Skeletal muscle tissue (tissue), 4 donors: Measurements from ENCODE around the gene C17orf75. TPM values are rescaled to one million over a fixed set of nuclear protein-coding genes. Genes with fewer than 3 reads are reported as not detected.

Source experiments
- H3K27ac ChIP-seq: one replicate; pipeline ENCODE4 v1.7.0; 2013; ENCODE audit warnings: mild to moderate bottlenecking, low read depth, low read length, inconsistent platforms
- H3K27me3 ChIP-seq, 3 donors: one replicate each; pipeline ENCODE4 v1.7.0; 2013; ENCODE audit warnings: low read length in 3 of 3; ENCODE audit not compliant: control insufficient read depth in 3 of 3, insufficient read depth in 3 of 3
- H3K36me3 ChIP-seq, 3 donors: one replicate each; pipeline ENCODE4 v1.7.0; 2013; ENCODE audit warnings: low read length in 3 of 3; ENCODE audit not compliant: control insufficient read depth in 3 of 3, insufficient read depth in 3 of 3
- H3K4me1 ChIP-seq, 3 donors: one replicate each; pipeline ENCODE4 v1.7.0; 2013; ENCODE audit warnings: low read length in 3 of 3, mild to moderate bottlenecking in 3 of 3; ENCODE audit not compliant: control insufficient read depth in 3 of 3, insufficient read depth in 3 of 3
- H3K4me3 ChIP-seq, 3 donors: one replicate each; pipeline ENCODE4 v1.7.0; 2013; ENCODE audit warnings: low read length in 3 of 3
- H3K9ac ChIP-seq, 3 donors: one replicate each; pipeline ENCODE4 v1.7.0; 2013; ENCODE audit warnings: low read length in 3 of 3, mild to moderate bottlenecking in 3 of 3, moderate library complexity in 2 of 3, low read depth in 1 of 3
- H3K9me3 ChIP-seq, 3 donors: one replicate each; pipeline ENCODE4 v1.7.0; 2013; ENCODE audit warnings: low read length in 3 of 3; ENCODE audit not compliant: control insufficient read depth in 3 of 3
- total RNA-seq: library from RNA; depleted of rRNA; stranded (reverse); fragments of >200 nt; gene quantifications from one replicate; pipeline ENCODE4 v1.2.3, GENCODE V29; 2014
- donor health status: Osteomylitis.

C17orf75 gene
- total RNA-seq, 1 donor from 2014 or later, result 20.4 TPM

DNA sequence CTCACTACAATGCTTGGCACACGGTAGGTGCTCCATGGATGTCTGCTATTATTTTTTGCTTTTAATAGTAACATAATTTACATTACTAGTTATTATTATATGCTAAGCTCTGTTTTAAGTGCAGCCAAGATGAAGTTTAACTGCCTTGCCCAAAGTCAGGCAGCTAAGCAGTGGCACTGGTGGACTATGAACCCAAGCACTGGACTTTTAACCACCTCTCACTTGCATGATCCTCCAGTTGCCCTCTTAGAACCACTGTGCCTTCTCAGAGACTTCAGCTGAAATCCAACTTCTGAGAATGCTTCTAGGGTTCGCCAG is 6.5 kb upstream of the C17orf75 start:
- Histone ChIP-seq H3K27me3 (no peaks in the 10 kb centered on the region), H3K36me3 (peaks cover 0 to 6% (median 3%) of the 10 kb centered on the region in 3 donors), H3K4me1 (peaks cover 14 to 21% (median 17%) of the 10 kb centered on the region in 3 donors), H3K27ac (no peak overlapping the region), H3K4me3 (no peak overlapping the region), H3K9me3 (no peaks in the 10 kb centered on the region), H3K9ac (no peak overlapping the region)

DNA sequence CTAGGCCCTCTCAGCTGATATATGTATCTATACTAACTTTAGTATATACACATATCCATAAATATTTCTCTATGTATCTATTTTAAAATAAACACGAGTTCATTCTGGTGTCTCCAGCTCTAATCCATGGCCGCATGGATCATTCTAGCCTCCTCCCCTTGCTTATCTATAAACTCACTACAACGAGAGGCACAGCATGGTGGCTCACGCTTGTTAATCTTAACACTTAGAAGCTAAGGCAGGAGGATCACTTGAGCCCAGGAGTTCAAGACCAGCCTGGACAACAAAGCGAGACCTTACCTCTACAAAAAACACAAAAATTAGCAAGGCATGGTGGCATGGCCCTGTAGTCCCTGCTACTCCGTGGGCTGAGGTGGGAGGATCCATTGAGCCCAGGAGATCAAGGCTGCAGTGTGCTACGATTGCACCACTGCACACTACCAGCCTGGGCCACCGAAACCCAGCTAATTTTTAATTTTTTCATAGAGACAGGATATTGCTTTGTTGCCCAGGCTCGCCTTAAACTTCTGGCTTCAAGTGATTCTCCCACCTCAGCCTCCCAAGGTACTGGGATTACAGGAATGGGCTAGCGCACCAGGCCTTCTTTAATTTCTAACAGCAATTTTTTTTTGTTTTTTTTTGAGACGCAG is 4.1 kb upstream of the C17orf75 start:
- Histone ChIP-seq H3K27me3 (no peaks in the 10 kb centered on the region), H3K36me3 (peaks cover 0 to 6% (median 0%) of the 10 kb centered on the region in 3 donors), H3K27ac (no peak overlapping the region), H3K9ac (no peak overlapping the region), H3K4me3 (no peak overlapping the region), H3K4me1 (peaks cover 16% of the 10 kb centered on the region in 3 donors), H3K9me3 (no peaks in the 10 kb centered on the region)

DNA sequence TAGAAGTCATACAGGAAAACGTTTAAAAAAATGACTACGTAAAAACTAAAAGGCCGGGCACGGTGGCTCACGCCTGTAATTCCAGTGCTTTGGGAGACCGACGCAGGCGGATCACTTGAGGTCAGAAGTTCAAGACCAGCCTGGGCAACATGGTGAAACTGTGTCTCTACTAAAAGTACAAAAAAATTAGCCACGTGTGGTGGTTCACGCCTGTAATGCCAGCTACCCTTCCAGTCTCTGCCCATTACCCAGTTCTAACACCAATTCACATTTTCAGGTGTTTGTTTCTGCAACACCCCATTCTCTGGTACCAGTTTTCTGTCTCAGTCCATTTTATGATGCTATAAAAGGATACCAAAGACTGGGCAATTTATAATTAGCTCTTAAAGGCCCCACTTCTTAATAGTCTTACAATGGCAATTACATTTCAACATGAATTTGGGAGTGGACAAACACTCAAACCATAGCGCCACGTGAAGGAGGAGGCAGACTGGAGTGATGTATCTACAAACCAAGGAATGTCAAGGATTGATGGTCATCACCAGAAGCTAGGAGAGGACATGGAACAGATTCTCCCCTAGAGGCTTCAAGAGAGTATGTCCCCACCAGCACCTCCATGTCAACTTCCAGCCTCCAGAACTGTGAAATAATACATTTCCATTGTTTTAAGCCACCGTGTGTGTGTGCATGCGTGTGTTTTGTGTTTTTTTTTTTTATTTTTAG is 791 bp upstream of the C17orf75 start:
- peak overlapping the region; percentile 82 to 89 (median 84) for H3K4me3 ChIP-seq
- H3K4me1 ChIP-seq, result peaks cover 13 to 15% (median 15%) of the 10 kb centered on the region in 3 donors
- peak overlapping the region; percentile 79 for H3K27ac ChIP-seq
- no peaks in the 10 kb centered on the region for H3K27me3 ChIP-seq
- H3K9ac ChIP-seq, result peak overlapping the region; percentile 68 to 90 (median 87)
- peaks cover 6 to 14% (median 7%) of the 10 kb centered on the region in 3 donors for H3K36me3 ChIP-seq
- H3K9me3 ChIP-seq, result no peaks in the 10 kb centered on the region

DNA sequence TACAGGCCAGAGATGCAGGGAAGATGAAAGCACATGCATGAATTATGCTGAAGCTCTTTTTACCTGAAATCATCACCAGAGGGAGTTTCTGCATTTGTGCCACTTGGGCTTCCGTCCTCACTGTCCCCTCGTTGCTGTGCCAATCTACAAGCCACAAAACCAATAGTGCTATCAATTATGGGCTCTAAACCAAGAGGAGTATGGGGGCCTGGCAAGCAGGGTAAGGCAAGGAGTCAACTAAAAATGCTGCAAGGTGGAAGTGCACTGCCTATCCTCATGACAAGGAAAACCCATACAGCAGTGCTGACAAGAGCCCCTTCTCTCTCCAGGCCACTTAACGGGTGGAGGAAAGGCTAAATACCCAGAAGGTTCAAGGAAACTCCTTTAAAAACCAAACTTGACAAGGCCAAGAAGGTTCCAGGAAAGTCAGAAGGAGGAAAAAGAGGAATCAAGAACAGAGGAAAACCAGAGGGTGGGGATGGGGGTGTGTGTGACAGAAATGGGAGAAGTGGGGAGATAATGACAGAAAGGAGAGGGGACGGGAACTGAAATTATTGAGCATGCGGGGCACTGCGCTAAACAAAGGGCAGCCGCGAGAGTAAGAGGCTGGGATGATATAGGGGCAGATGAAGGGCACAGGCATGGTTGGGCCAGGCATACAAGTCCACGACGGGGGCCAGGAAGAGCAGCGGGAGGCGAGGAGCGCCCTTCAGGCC is 674 bp downstream of the C17orf75 start:
- Histone ChIP-seq H3K27ac (peak overlapping the region; percentile 69), H3K9me3 (no peaks in the 10 kb centered on the region), H3K9ac (peak overlapping the region; percentile 68 to 90 (median 89)), H3K4me1 (peaks cover 13 to 15% (median 15%) of the 10 kb centered on the region in 3 donors), H3K4me3 (peak overlapping the region; percentile 82 to 89 (median 85)), H3K27me3 (no peaks in the 10 kb centered on the region), H3K36me3 (peaks cover 12 to 26% (median 21%) of the 10 kb centered on the region in 3 donors)

DNA sequence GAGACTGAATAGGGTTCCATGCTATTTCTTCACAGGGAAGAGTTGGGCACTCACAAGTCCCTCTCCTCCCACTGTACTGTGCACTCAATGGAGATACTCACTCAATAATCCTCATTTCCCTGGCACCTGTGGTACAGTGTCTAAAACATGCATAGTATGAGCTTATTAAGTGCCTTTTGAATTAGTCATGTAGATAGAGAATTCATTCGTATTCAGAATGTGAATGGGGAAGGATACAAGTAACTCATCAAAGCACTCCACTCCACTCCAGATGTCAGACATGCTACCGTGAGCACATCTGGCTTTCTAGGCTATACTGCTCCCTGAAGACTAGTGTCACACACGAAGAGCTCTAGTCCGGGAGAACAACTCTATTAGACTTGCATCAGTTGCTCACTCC is 6.3 kb downstream of the C17orf75 start:
- H3K27ac ChIP-seq, result no peak overlapping the region
- no peak overlapping the region for H3K4me3 ChIP-seq
- H3K9me3 ChIP-seq, result no peaks in the 10 kb centered on the region
- no peak overlapping the region for H3K9ac ChIP-seq
- peaks cover 15 to 45% (median 39%) of the 10 kb centered on the region in 3 donors for H3K36me3 ChIP-seq
- no peaks in the 10 kb centered on the region for H3K27me3 ChIP-seq
- no peaks in the 10 kb centered on the region for H3K4me1 ChIP-seq

DNA sequence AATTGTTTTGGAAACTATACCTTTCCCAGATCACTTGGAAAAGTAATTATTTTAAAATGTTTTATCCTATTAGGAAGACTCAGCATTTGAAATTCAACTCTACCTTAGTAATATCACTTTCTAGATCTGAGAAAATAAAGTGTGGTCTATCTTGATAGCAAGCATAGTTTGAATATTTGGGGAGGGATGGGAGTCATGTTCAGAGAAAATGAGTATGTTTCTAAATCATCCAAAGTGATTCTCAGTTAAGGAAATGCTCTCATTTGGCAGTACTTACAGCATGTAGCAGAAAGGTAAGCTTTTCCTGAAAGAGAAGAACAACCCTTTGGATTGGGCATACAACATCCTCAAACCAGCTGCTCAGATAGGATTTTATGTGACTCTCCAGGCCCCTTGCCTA is 6.9 kb downstream of the C17orf75 start:
- Histone ChIP-seq H3K4me1 (no peaks in the 10 kb centered on the region), H3K27ac (no peak overlapping the region), H3K9me3 (no peaks in the 10 kb centered on the region), H3K4me3 (no peak overlapping the region), H3K27me3 (no peaks in the 10 kb centered on the region), H3K9ac (no peak overlapping the region), H3K36me3 (peaks cover 15 to 45% (median 39%) of the 10 kb centered on the region in 3 donors)

DNA sequence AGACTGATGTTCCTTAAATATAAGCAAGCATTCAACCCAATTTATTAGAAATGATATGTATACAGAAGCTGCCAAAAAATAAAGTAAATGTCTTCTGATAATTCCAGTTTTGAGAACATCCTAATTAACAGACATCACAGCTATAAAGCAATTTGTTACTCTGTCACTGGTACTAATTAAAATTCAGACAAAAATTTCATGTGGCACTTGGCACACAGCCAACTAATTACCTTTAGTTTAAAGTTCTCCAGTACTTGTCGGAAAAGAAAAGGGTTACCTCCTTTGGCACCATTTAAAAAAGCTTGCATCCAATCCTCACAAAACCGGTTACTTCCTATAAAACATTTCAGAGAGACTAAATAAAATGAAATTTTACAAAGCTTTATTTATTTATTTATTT is 8.8 kb downstream of the C17orf75 start:
- H3K36me3 ChIP-seq, result peaks cover 9 to 35% (median 35%) of the 10 kb centered on the region in 3 donors
- H3K27ac ChIP-seq, result no peak overlapping the region
- no peaks in the 10 kb centered on the region for H3K27me3 ChIP-seq
- no peaks in the 10 kb centered on the region for H3K4me1 ChIP-seq
- no peak overlapping the region for H3K9ac ChIP-seq
- no peaks in the 10 kb centered on the region for H3K9me3 ChIP-seq
- no peak overlapping the region for H3K4me3 ChIP-seq

DNA sequence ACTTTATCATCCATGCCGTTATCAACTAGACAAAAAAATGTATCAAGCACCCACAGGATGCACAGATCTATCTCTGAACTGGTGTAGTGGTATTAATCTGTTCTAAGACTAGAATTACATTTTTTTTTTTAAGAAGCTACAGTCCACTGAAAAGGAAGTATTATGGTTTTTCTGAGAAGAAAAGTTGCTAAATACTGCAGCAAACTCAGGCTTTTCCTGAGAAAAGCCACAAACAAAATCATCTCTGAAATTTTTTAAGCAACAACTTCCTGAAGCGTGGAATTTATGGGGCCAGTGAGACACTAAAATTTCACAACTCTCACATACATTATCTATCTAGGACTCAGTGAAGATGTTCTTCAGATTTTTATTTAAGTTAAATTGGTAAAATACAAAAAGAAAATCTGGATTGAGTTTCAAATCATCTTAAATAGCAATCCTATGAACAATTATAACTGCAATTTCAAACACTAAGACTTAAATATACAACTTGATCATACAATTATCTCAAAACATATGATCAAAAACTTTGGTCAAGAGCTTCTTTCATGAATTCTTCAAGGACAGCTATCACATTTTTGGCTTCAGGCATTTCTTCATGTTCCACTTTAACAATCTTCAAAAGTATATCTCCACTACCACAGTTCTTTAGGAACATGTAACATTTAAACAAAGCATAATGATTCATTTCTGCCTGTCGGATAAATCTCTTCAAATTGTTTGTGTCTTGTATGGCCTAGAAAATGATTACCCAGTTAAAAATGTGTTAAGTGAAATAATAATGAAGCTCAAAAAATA is 10.5 kb downstream of the C17orf75 start:
- H3K4me1 ChIP-seq, result no peaks in the 10 kb centered on the region
- no peak overlapping the region for H3K4me3 ChIP-seq
- no peaks in the 10 kb centered on the region for H3K9me3 ChIP-seq
- no peaks in the 10 kb centered on the region for H3K27me3 ChIP-seq
- H3K36me3 ChIP-seq, result peaks cover 3 to 21% (median 20%) of the 10 kb centered on the region in 3 donors
- no peak overlapping the region for H3K27ac ChIP-seq
- H3K9ac ChIP-seq, result no peak overlapping the region

DNA sequence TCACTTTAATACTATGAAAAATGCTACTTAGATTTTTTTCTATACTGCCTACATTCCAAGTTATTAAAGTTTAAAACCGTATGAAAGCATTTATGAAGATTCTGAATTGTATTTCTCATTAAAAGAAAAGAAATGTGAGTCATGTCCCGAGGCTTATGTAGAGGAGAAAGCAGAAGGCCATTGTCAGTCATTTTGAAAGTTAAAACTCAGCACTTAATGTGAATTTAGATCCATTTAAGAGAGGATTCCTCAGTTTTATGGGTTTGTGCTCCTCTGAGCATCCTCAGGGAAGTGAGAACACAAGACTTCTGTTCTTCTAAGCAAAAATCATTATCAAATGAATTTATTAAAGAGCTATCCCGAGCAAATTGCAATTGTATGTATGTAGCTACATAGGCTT is 11.8 kb downstream of the C17orf75 start:
- H3K9ac ChIP-seq, result no peak overlapping the region
- H3K4me3 ChIP-seq, result no peak overlapping the region
- H3K27me3 ChIP-seq, result no peaks in the 10 kb centered on the region
- no peaks in the 10 kb centered on the region for H3K9me3 ChIP-seq
- H3K36me3 ChIP-seq, result peaks cover 3 to 10% (median 10%) of the 10 kb centered on the region in 3 donors
- H3K4me1 ChIP-seq, result no peaks in the 10 kb centered on the region
- H3K27ac ChIP-seq, result no peak overlapping the region
